Right kidney (tissue), 1 donor: ENCODE data around the gene MALT1.
"Not testable (repeated sequence)": the region's sequence is repeated elsewhere in the genome, so short reads cannot be mapped to it uniquely, and the experiment has no call there.

Experiments used
- DNase-seq: peaks from one replicate; pipeline ENCODE4 v3.0.0-alpha.2; 2016

The MALT1 gene

GRCh38 chr18:58650830-58651229, 20.4 kb upstream of the MALT1 start:
- DNase-seq = not testable (repeated sequence)

GRCh38 chr18:58653144-58653722, 18.0 kb upstream of the MALT1 start:
- DNase-seq = not testable (repeated sequence)

- no peak for DNase-seq
Measured at GRCh38 chr18:58653814-58654509, 17.3 kb upstream of the MALT1 start.

- DNase-seq = no peak
Measured at GRCh38 chr18:58654896-58655614, 16.2 kb upstream of the MALT1 start.

- DNase-seq = no peak
Measured at GRCh38 chr18:58657081-58657480, 14.2 kb upstream of the MALT1 start.

GRCh38 chr18:58657494-58657893, 13.8 kb upstream of the MALT1 start:
- DNase-seq = no peak

GRCh38 chr18:58659691-58660090, 11.6 kb upstream of the MALT1 start:
- no peak for DNase-seq

- DNase-seq = no peak
Measured at GRCh38 chr18:58660915-58661314, 10.3 kb upstream of the MALT1 start.

- DNase-seq = no peak
Measured at GRCh38 chr18:58661423-58661822, 9.8 kb upstream of the MALT1 start.

GRCh38 chr18:58662118-58662517, 9.1 kb upstream of the MALT1 start:
- no peak for DNase-seq

GRCh38 chr18:58666176-58666575, 5.1 kb upstream of the MALT1 start:
- DNase-seq = no peak

GRCh38 chr18:58668211-58668610, 3.1 kb upstream of the MALT1 start:
- DNase-seq = no peak

- DNase-seq = no peak
Measured at GRCh38 chr18:58668897-58669296, 2.4 kb upstream of the MALT1 start.

GRCh38 chr18:58669731-58670378, 1.4 kb upstream of the MALT1 start:
- DNase-seq = no peak

GRCh38 chr18:58670404-58671110, 708 bp upstream of the MALT1 start:
- DNase-seq = no peak

- peak; percentile 59 for DNase-seq
Measured at GRCh38 chr18:58671632-58672564, 633 bp downstream of the MALT1 start.

GRCh38 chr18:58674159-58674558, 2.9 kb downstream of the MALT1 start:
- no peak for DNase-seq

GRCh38 chr18:58674863-58675472, 3.7 kb downstream of the MALT1 start:
- no peak for DNase-seq

- DNase-seq = no peak
Measured at GRCh38 chr18:58676270-58676669, 5.0 kb downstream of the MALT1 start.

- DNase-seq = no peak
Measured at GRCh38 chr18:58682429-58683069, 11.3 kb downstream of the MALT1 start.
